HL-60 (cell line): ENCODE data around the gene SIMC1.
"Not testable (repeated sequence)": the region's sequence is repeated elsewhere in the genome, so short reads cannot be mapped to it uniquely, and the experiment has no call there.

Experiments
- CTCF ChIP-seq: IDR thresholded peaks from one replicate; pipeline ENCODE4 v1.5.1; 2011; ENCODE audit warnings: low read length, control low read depth, inconsistent platforms; ENCODE audit not compliant: insufficient read depth
- POLR2AphosphoS5 ChIP-seq: IDR thresholded peaks from 2 replicates; pipeline ENCODE4 v1.6.1; 2012; ENCODE audit warnings: low read depth

- not testable (repeated sequence) for TF ChIP-seq CTCF, POLR2AphosphoS5
These were observed at the start of gene SIMC1 for GRCh38 chr5:176237971-176238644.
